ENCODE measurements around the gene CCDC91. TPM values are rescaled to one million over a fixed set of nuclear protein-coding genes. Genes with fewer than 3 reads are reported as not detected.
A peak's percentile ranks its signal among the peaks of the same experiment; 100 is the strongest.

The CCDC91 gene
- total and polyA plus RNA-seq, 2 donors (not counting 1 experiment from before 2014, with no cell fraction given) = 23.9 to 47.6 TPM

GRCh38 chr12:28161697-28162096 is 28.6 kb upstream of the CCDC91 start:
- Histone ChIP-seq H3K4me1 (ENCODE audit: control insufficient read depth, extremely low read depth, insufficient read depth, low read length) (no peaks in the 10 kb centered on the region), H3K4me3 (replicated peaks in 1 of 4; ENCODE audit: control extremely low read depth in 1 of 4, insufficient read depth in 1 of 4, low read depth in 3 of 4, low read length in 4 of 4) (no peak overlapping the region), H3K9ac (ENCODE audit: insufficient read depth, low read length) (no peak overlapping the region), H3K27me3 (ENCODE audit: control insufficient read depth, insufficient read depth, low read length) (no peaks in the 10 kb centered on the region), H3K9me3 (ENCODE audit: control insufficient read depth, insufficient read depth, low read depth, low read length) (no peaks in the 10 kb centered on the region), H4K20me1 (ENCODE audit: control insufficient read depth, extremely low read depth, insufficient read depth, low read length) (no peaks in the 10 kb centered on the region), H3K79me2 (ENCODE audit: control insufficient read depth, insufficient read depth, low read length) (no peaks in the 10 kb centered on the region), H3K4me2 (ENCODE audit: extremely low read depth, insufficient read depth, low read length) (no peak overlapping the region), H2AFZ (ENCODE audit: low read length) (no peak overlapping the region), H3K27ac (ENCODE audit: insufficient read depth, low read length) (no peak overlapping the region), H3K36me3 (ENCODE audit: control insufficient read depth, insufficient read depth, low read length) (no peaks in the 10 kb centered on the region)
- no peak for DNase-seq (ENCODE audit: low read depth in 2 of 2)
- TF ChIP-seq EZH2 (IDR thresholded peaks at IDR 0.05; ENCODE audit: low read length, missing control alignments) (no peak), CTCF (conservative IDR thresholded peaks at IDR 0.05 in 1 of 2, IDR thresholded peaks at IDR 0.05 in 1 of 2; ENCODE audit: low read depth in 1 of 2, low read length in 2 of 2) (no peak)

- H4K20me1 ChIP-seq (ENCODE audit: control insufficient read depth, extremely low read depth, insufficient read depth, low read length) = no peaks in the 10 kb centered on the region
- H3K27ac ChIP-seq (ENCODE audit: insufficient read depth, low read length) = no peak overlapping the region
- no peak overlapping the region for H3K4me3 ChIP-seq (replicated peaks in 1 of 4; ENCODE audit: control extremely low read depth in 1 of 4, insufficient read depth in 1 of 4, low read depth in 3 of 4, low read length in 4 of 4)
- H3K36me3 ChIP-seq (ENCODE audit: control insufficient read depth, insufficient read depth, low read length) = no peaks in the 10 kb centered on the region
- H3K9me3 ChIP-seq (ENCODE audit: control insufficient read depth, insufficient read depth, low read depth, low read length) = no peaks in the 10 kb centered on the region
- TF ChIP-seq CTCF (conservative IDR thresholded peaks at IDR 0.05 in 1 of 2, IDR thresholded peaks at IDR 0.05 in 1 of 2; ENCODE audit: low read depth in 1 of 2, low read length in 2 of 2) (no peak), EZH2 (IDR thresholded peaks at IDR 0.05; ENCODE audit: low read length, missing control alignments) (no peak)
- DNase-seq (ENCODE audit: low read depth in 2 of 2) = no peak
- H2AFZ ChIP-seq (ENCODE audit: low read length) = no peak overlapping the region
- H3K9ac ChIP-seq (ENCODE audit: insufficient read depth, low read length) = no peak overlapping the region
- no peak overlapping the region for H3K4me2 ChIP-seq (ENCODE audit: extremely low read depth, insufficient read depth, low read length)
- no peaks in the 10 kb centered on the region for H3K27me3 ChIP-seq (ENCODE audit: control insufficient read depth, insufficient read depth, low read length)
- no peaks in the 10 kb centered on the region for H3K4me1 ChIP-seq (ENCODE audit: control insufficient read depth, extremely low read depth, insufficient read depth, low read length)
- H3K79me2 ChIP-seq (ENCODE audit: control insufficient read depth, insufficient read depth, low read length) = no peaks in the 10 kb centered on the region
Observed at GRCh38 chr12:28162697-28163096, 27.6 kb upstream of the CCDC91 start.

- no peaks in the 10 kb centered on the region for H3K27me3 ChIP-seq (ENCODE audit: control insufficient read depth, insufficient read depth, low read length)
- H3K4me1 ChIP-seq (ENCODE audit: control insufficient read depth, extremely low read depth, insufficient read depth, low read length) = no peaks in the 10 kb centered on the region
- no peak overlapping the region for H3K4me3 ChIP-seq (replicated peaks in 1 of 4; ENCODE audit: control extremely low read depth in 1 of 4, insufficient read depth in 1 of 4, low read depth in 3 of 4, low read length in 4 of 4)
- no peaks in the 10 kb centered on the region for H3K9me3 ChIP-seq (ENCODE audit: control insufficient read depth, insufficient read depth, low read depth, low read length)
- no peaks in the 10 kb centered on the region for H4K20me1 ChIP-seq (ENCODE audit: control insufficient read depth, extremely low read depth, insufficient read depth, low read length)
- no peak overlapping the region for H2AFZ ChIP-seq (ENCODE audit: low read length)
- H3K36me3 ChIP-seq (ENCODE audit: control insufficient read depth, insufficient read depth, low read length) = no peaks in the 10 kb centered on the region
- no peak overlapping the region for H3K27ac ChIP-seq (ENCODE audit: insufficient read depth, low read length)
- no peak overlapping the region for H3K9ac ChIP-seq (ENCODE audit: insufficient read depth, low read length)
- no peak overlapping the region for H3K4me2 ChIP-seq (ENCODE audit: extremely low read depth, insufficient read depth, low read length)
- DNase-seq (ENCODE audit: low read depth in 2 of 2) = peak in 1 of 2 donors; percentile 18
- H3K79me2 ChIP-seq (ENCODE audit: control insufficient read depth, insufficient read depth, low read length) = no peaks in the 10 kb centered on the region
- no peak for TF ChIP-seq EZH2 (IDR thresholded peaks at IDR 0.05; ENCODE audit: low read length, missing control alignments)
- no peak for TF ChIP-seq CTCF (conservative IDR thresholded peaks at IDR 0.05 in 1 of 2, IDR thresholded peaks at IDR 0.05 in 1 of 2; ENCODE audit: low read depth in 1 of 2, low read length in 2 of 2)
Observed at GRCh38 chr12:28164644-28165275, 25.5 kb upstream of the CCDC91 start.

Measured in fibroblast of lung (primary cell).